Measurements from ENCODE around the gene PAX7.

GRCh38 chr1:18676332-18676781 lies 45.7 kb downstream of the PAX7 start:
- TF ChIP-seq CBFB (CRISPR knock-in tag; IDR thresholded peaks at IDR 0.05; ENCODE audit: low read depth) (no peak), CTCF (IDR thresholded peaks at IDR 0.05) (no peak), E2F4 (CRISPR knock-in tag; IDR thresholded peaks at IDR 0.05; ENCODE audit: borderline replicate concordance, low read depth) (no peak), NFYB (CRISPR knock-in tag; conservative IDR thresholded peaks at IDR 0.05; ENCODE audit: low read depth) (no peak), NFE2L1 (CRISPR knock-in tag; IDR thresholded peaks at IDR 0.05) (no peak), KAT7 (CRISPR knock-in tag; IDR thresholded peaks at IDR 0.05; ENCODE audit: borderline replicate concordance) (no peak), IRF2 (CRISPR knock-in tag; IDR thresholded peaks at IDR 0.05; ENCODE audit: borderline replicate concordance, low read depth) (no peak), SP1 (CRISPR knock-in tag; conservative IDR thresholded peaks at IDR 0.05) (no peak), ZNF532 (CRISPR knock-in tag; IDR thresholded peaks at IDR 0.05; ENCODE audit: borderline replicate concordance) (no peak)
